ENCODE measurements around the gene SH3RF3.
"Not testable (repeated sequence)": the region's sequence is repeated elsewhere in the genome, so short reads cannot be mapped to it uniquely, and the experiment has no call there.

SH3RF3 gene

DNA sequence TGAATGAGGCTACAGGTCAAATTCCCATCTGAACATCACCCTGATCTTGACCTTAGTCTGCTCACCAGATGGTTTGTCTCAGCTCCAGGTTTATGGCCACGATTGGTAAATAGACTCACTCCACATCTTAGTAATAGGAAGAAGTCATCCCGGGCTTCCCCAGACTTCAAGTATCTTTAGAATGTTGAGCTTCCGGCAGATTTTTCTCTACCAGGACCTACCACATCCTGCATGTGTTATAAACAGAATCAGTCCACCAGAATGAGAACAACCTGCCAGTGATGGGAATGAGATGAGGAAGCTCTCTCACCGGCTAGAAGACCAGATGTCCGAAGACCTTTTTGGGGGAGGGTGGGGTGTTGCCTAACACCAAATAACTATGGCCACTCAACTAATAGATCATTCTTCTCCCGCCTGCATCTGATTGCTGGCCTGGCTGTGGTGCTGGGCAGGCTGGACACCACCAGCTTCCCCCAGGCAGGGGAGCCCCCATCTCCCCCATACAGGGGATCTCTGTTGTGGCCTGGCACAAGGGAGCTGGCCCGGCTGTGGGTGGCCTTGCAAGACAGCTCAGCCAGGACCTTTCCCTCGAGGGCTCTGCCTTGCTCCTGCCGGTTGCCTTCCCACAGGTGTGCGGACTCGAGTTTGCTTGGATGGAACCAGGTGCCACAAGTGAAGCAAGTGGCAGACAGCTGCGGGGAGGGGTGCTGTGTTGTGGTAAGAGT, 88.5 kb downstream of the SH3RF3 start:
- no peak for DNase-seq (ENCODE audit: low spot score in 2 of 2)
- H3K27ac Mint-ChIP-seq (ENCODE audit: low read depth) = no peak overlapping the region
- no peak for ATAC-seq (replicated peaks; ENCODE audit: extremely low read depth, poor library complexity, severe bottlenecking)
- H3K9me3 Mint-ChIP-seq = no peaks in the 10 kb centered on the region
- no peak overlapping the region for H3K4me3 Mint-ChIP-seq
- peaks cover 84% of the 10 kb centered on the region for H3K27me3 Mint-ChIP-seq
- H3K36me3 Mint-ChIP-seq (ENCODE audit: insufficient read depth) = peaks cover 11% of the 10 kb centered on the region
- H3K4me1 Mint-ChIP-seq = peaks cover 52% of the 10 kb centered on the region

DNA sequence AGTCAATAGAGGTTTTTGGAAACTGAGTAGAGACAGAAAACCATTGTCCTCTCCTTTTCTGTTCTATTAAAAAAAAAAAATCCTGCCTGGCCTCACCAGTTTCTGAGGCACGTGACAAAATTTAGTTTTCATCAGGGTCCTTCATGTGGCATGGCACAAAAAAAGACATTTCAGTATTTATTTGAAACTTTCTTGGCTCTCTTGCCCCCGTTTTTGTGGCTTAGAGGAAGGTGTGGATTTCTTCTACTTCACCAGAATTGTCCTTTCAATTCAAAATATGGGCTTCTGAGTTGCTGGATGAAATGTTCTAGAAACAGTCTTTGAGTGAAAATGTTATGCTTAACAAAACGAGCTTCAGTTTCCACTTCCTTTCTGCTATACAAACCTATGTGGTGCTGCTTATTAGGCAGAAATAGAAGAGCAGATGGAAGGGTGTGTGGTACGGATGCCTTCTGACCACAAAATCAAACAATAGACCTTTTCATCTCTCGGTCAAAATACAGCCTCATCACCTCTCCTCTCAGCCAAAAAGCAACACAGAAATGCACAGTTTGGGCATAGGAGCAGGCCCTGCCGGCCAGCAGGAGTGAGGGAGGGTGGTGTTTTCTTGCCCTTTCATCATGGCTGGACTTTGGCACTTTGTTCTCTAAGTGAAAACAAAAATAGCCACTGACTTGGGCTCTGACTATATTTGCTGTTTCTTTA, 89.2 kb downstream of the SH3RF3 start:
- no peaks in the 10 kb centered on the region for H3K9me3 Mint-ChIP-seq
- no peak overlapping the region for H3K27ac Mint-ChIP-seq (ENCODE audit: low read depth)
- ATAC-seq (replicated peaks; ENCODE audit: extremely low read depth, poor library complexity, severe bottlenecking) = no peak
- DNase-seq (ENCODE audit: low spot score in 2 of 2) = no peak
- H3K4me3 Mint-ChIP-seq = no peak overlapping the region
- H3K4me1 Mint-ChIP-seq = peaks cover 44% of the 10 kb centered on the region
- H3K36me3 Mint-ChIP-seq (ENCODE audit: insufficient read depth) = peaks cover 11% of the 10 kb centered on the region
- peaks cover 79% of the 10 kb centered on the region for H3K27me3 Mint-ChIP-seq

DNA sequence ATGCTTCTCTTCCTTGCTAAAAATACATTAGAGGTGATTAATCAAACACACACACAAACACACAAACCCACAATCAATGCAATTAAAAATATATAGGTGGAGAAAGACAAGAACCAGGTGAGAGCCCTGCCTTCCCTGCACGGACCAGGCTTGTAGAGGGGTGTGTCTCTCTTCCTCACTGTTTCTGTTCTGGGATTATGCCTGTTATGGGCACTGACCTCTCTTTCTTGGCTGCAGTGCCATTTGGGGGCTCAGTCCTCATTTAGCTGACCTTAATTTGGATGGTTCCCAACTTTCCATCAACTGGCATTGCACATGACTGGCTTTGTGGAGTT, 89.8 kb downstream of the SH3RF3 start:
- Mint-ChIP-seq H3K4me3 (no peak overlapping the region), H3K4me1 (peaks cover 39% of the 10 kb centered on the region), H3K36me3 (ENCODE audit: insufficient read depth) (peaks cover 6% of the 10 kb centered on the region), H3K27ac (ENCODE audit: low read depth) (no peak overlapping the region), H3K27me3 (peaks cover 79% of the 10 kb centered on the region), H3K9me3 (no peaks in the 10 kb centered on the region)
- no peak for ATAC-seq (replicated peaks; ENCODE audit: extremely low read depth, poor library complexity, severe bottlenecking)
- no peak for DNase-seq (ENCODE audit: low spot score in 2 of 2)

DNA sequence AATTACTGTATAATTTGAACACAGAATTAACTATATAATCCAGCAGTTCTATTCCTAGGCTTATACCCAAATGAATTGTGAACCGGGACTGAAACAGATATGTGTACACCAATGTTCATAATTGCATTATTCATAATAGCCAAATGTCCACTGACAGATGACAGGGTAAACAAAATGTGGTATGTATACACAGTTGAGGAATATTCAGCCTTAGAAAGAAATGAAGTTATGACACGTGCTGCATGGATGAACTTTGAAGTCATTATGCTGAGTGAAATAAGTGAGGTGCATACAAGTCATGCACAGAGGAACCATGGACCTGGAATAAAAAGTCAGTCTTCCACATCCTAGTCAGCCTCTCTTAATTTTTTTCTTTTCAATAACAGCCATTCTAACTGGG, 91.9 kb downstream of the SH3RF3 start:
- DNase-seq (ENCODE audit: low spot score in 2 of 2) (no peak), ATAC-seq (replicated peaks; ENCODE audit: extremely low read depth, poor library complexity, severe bottlenecking) (no peak)
- Mint-ChIP-seq H3K36me3 (ENCODE audit: insufficient read depth) (no peaks in the 10 kb centered on the region), H3K4me1 (peaks cover 18% of the 10 kb centered on the region), H3K27ac (ENCODE audit: low read depth) (no peak overlapping the region), H3K9me3 (no peaks in the 10 kb centered on the region), H3K27me3 (peaks cover 61% of the 10 kb centered on the region), H3K4me3 (no peak overlapping the region)

DNA sequence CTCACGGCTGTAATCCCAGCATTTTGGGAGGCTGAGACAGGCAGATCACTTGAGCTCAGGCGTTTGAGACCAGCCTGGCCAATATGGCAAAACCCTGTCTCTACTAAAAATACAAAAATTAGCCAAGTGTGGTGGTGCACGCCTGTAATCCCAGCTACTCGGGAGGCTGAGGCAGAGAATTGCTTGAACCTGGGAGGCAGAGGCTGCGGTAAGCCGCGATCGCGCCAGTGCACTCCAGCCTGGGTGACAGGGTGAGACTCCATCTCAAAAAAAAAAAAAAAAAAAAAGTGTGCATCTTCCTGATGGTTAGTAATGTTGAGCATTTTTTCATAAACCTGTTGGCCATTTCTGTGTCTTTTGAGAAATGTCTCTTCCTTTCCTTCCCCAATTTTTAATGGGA, 92.3 kb downstream of the SH3RF3 start:
- peaks cover 56% of the 10 kb centered on the region for H3K27me3 Mint-ChIP-seq
- H3K27ac Mint-ChIP-seq (ENCODE audit: low read depth); DNase-seq (ENCODE audit: low spot score in 2 of 2); H3K36me3 Mint-ChIP-seq (ENCODE audit: insufficient read depth); ATAC-seq (replicated peaks; ENCODE audit: extremely low read depth, poor library complexity, severe bottlenecking); H3K9me3 Mint-ChIP-seq; H3K4me3 Mint-ChIP-seq: not testable (repeated sequence)
- H3K4me1 Mint-ChIP-seq = peaks cover 18% of the 10 kb centered on the region

DNA sequence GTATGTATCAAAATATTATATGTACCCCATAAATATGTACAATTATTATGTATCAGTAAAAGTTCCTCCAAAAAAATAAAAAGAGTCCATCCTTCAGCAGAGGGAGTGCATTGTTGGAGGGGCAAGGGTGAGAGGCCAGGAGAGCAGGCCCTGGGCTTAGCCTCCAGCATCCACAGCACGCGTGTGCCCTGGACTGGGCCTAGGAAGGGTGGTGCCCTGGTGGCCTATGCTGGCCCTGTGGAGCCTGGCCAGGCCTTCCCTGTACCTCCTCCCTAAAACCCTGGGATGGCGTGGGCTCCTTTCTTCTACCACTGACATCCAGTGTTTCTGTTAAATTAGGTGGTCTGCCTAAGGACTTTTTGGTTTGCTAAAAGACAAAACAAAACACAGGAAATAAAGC, 93.4 kb downstream of the SH3RF3 start:
- H3K36me3 Mint-ChIP-seq (ENCODE audit: insufficient read depth) = no peaks in the 10 kb centered on the region
- ATAC-seq (replicated peaks; ENCODE audit: extremely low read depth, poor library complexity, severe bottlenecking) = no peak
- H3K27ac Mint-ChIP-seq (ENCODE audit: low read depth) = no peak overlapping the region
- peaks cover 11% of the 10 kb centered on the region for H3K4me1 Mint-ChIP-seq
- no peak for DNase-seq (ENCODE audit: low spot score in 2 of 2)
- peaks cover 46% of the 10 kb centered on the region for H3K27me3 Mint-ChIP-seq
- H3K9me3 Mint-ChIP-seq = no peaks in the 10 kb centered on the region
- no peak overlapping the region for H3K4me3 Mint-ChIP-seq

DNA sequence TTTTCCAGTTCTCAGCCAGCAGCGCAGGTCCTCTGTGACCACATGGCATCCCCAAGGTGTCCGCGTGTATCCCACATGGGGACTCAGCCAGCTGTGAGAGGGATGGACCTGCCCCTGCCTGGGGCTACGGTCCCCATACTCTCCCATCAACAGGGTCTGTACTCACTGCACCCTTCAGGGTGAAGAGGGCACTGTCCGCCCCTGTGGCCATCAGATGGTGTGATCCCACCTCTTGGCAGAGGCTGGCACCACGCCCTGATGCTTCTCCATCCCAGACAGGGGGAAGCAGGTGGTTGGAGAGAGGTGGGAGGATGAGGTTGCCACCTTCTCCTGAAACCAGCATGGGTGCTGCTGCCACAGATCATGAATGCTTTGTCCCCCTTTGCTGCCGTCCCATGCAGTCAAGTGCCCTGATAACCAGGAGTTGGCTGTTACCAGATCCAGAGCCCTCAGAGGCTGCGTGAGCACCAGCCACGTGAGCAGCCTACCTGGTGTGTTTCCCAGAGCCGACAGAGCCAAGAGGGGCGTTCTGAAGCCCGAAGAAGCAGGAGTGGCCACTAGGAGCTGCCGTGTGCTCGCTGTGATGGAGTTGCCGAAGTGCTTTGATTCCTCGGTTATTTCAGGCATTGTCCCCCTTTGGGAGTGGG, 93.9 kb downstream of the SH3RF3 start:
- H3K27ac Mint-ChIP-seq (ENCODE audit: low read depth) = no peak overlapping the region
- peaks cover 46% of the 10 kb centered on the region for H3K27me3 Mint-ChIP-seq
- H3K4me1 Mint-ChIP-seq = peaks cover 8% of the 10 kb centered on the region
- no peaks in the 10 kb centered on the region for H3K36me3 Mint-ChIP-seq (ENCODE audit: insufficient read depth)
- DNase-seq (ENCODE audit: low spot score in 2 of 2) = no peak
- no peak overlapping the region for H3K4me3 Mint-ChIP-seq
- H3K9me3 Mint-ChIP-seq = no peaks in the 10 kb centered on the region
- no peak for ATAC-seq (replicated peaks; ENCODE audit: extremely low read depth, poor library complexity, severe bottlenecking)

DNA sequence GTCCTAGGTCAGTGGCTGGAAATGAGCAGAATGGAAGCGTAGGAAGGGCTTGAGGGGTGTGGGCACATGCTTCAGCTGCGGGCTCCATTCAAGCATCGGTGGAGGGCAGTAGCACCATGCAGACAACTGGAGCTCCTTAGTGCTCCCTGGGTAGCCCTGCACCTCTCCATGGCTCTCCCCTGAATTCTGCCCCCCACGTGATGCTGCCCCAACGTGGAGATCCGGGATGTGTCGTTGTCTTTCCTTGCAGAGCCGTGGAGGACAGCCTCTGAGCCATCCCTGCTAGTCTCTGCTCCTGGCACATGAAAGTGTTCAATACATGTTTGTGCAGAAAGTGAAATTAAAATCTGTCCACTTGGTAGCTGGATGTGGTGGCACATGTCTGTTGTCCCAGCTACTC, 94.5 kb downstream of the SH3RF3 start:
- H3K36me3 Mint-ChIP-seq (ENCODE audit: insufficient read depth) = no peaks in the 10 kb centered on the region
- H3K27ac Mint-ChIP-seq (ENCODE audit: low read depth) = no peak overlapping the region
- no peak for ATAC-seq (replicated peaks; ENCODE audit: extremely low read depth, poor library complexity, severe bottlenecking)
- H3K9me3 Mint-ChIP-seq = no peaks in the 10 kb centered on the region
- H3K4me1 Mint-ChIP-seq = peaks cover 4% of the 10 kb centered on the region
- no peak for DNase-seq (ENCODE audit: low spot score in 2 of 2)
- H3K27me3 Mint-ChIP-seq = peaks cover 46% of the 10 kb centered on the region
- H3K4me3 Mint-ChIP-seq = no peak overlapping the region

DNA sequence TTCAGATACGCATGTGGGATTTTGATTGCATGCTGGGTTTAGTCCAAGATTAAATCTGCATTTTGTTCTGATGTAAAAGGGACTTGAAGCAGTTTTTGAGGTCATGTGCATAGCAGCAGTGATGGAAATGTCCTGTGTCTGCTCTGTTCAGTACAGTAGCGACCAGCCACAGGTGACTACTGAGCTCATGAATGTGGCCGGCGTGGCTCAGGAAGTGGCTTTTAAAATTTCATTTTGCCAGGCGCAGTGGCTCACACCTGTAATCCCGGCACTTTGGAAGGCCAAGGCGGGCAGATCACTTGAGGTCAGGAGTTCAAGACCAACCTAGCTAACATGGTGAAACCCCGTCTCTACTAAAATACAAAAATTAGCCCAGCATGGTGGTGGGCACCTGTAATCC, 95.3 kb downstream of the SH3RF3 start:
- H3K27me3 Mint-ChIP-seq = peaks cover 46% of the 10 kb centered on the region
- H3K36me3 Mint-ChIP-seq (ENCODE audit: insufficient read depth); DNase-seq (ENCODE audit: low spot score in 2 of 2); H3K27ac Mint-ChIP-seq (ENCODE audit: low read depth); H3K4me3 Mint-ChIP-seq; ATAC-seq (replicated peaks; ENCODE audit: extremely low read depth, poor library complexity, severe bottlenecking); H3K4me1 Mint-ChIP-seq; H3K9me3 Mint-ChIP-seq: not testable (repeated sequence)

DNA sequence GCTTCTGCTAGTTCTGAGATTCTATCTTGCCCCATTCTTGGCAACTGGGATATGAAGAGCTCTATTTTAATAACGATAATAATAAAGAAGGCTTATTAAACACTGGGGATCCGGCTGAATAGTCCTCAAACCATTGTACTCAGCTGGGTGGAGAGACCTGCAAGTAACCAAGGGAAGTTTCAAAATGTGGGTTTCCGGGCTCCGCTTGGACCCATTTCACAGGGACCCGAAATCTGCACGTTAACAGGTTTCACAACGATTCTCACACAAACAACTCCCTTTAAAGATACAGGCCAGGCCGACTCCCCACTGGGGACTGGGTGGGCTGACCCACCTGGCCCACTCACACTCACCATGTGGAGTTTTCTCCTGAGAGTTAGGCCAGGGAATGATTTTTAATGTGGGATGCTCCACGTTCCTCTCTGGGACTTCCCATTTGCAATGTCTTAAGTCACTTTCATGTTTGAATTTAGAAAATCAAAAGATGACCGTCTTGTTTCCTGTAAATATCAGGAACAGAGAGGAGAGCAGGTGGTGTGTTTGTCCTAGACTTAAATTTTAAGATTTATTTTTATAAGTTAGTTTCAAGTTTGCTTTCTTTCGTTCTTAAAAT, 96.3 kb downstream of the SH3RF3 start:
- H3K36me3 Mint-ChIP-seq (ENCODE audit: insufficient read depth) = no peaks in the 10 kb centered on the region
- no peaks in the 10 kb centered on the region for H3K4me1 Mint-ChIP-seq
- ATAC-seq (replicated peaks; ENCODE audit: extremely low read depth, poor library complexity, severe bottlenecking) (no peak), DNase-seq (ENCODE audit: low spot score in 2 of 2) (no peak)
- H3K27ac Mint-ChIP-seq (ENCODE audit: low read depth) = no peak overlapping the region
- peaks cover 43% of the 10 kb centered on the region for H3K27me3 Mint-ChIP-seq
- no peak overlapping the region for H3K4me3 Mint-ChIP-seq
- H3K9me3 Mint-ChIP-seq = no peaks in the 10 kb centered on the region

DNA sequence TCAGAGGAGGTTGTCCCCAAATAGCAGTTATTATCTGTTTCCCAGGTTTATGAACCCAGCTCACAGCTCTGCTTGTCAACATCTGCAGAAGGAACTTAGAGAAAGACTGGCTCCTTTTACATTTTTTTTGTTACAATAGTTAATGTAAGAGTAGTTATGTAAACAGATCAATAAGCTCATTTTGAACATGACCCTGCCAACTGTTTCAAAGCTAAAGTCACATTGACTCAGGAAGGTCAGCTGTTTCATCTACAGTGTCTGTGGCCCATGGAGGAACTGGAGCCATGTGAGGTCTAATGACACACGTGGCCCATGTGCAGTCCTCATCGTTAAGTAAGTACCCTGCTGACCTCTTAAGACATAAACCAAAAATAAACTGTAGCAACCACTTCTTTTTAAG, 97.1 kb downstream of the SH3RF3 start:
- peaks cover 45% of the 10 kb centered on the region for H3K27me3 Mint-ChIP-seq
- no peaks in the 10 kb centered on the region for H3K36me3 Mint-ChIP-seq (ENCODE audit: insufficient read depth)
- no peak overlapping the region for H3K27ac Mint-ChIP-seq (ENCODE audit: low read depth)
- no peak for ATAC-seq (replicated peaks; ENCODE audit: extremely low read depth, poor library complexity, severe bottlenecking)
- H3K4me1 Mint-ChIP-seq = no peaks in the 10 kb centered on the region
- H3K9me3 Mint-ChIP-seq = no peaks in the 10 kb centered on the region
- no peak overlapping the region for H3K4me3 Mint-ChIP-seq
- DNase-seq (ENCODE audit: low spot score in 2 of 2) = no peak

DNA sequence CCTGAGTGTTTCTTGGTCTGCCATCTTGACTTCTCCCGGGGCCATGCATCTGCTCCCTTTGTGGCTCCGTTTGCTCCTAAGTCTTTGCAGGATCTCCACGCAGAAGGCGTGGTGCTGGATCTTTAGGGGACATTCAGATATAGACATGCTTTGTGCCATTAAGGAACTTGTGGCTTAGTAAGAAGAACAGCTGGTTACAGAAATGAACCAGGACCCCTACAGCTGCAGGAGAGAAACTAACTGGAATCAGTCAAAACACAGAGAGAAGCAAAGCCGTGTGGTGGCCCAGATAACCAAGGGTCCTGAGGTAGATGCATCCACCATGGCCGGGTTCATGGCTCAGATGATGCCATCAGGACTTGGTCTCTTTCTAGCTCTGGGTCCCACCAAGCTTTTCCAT, 97.6 kb downstream of the SH3RF3 start:
- Mint-ChIP-seq H3K27ac (ENCODE audit: low read depth) (no peak overlapping the region), H3K9me3 (no peaks in the 10 kb centered on the region), H3K4me1 (no peaks in the 10 kb centered on the region), H3K4me3 (no peak overlapping the region), H3K36me3 (ENCODE audit: insufficient read depth) (no peaks in the 10 kb centered on the region), H3K27me3 (peaks cover 50% of the 10 kb centered on the region)
- ATAC-seq (replicated peaks; ENCODE audit: extremely low read depth, poor library complexity, severe bottlenecking) (no peak), DNase-seq (ENCODE audit: low spot score in 2 of 2) (no peak)
